Measurements from ENCODE around the gene TPRG1. TPM values are rescaled to one million over a fixed set of nuclear protein-coding genes. Genes with fewer than 3 reads are reported as not detected.

TPRG1 gene
- total and polyA plus RNA-seq, 7 donors: 0.23 to 9.1 (median 3.2) TPM

- no peaks in the 10 kb centered on the region for H3K9me3 ChIP-seq
- no peaks in the 10 kb centered on the region for H3K36me3 ChIP-seq
- WGBS, 2 donors: 77 to 90% methylated on average over 9 of the region's 9 CpGs
- no peak overlapping the region for H3K27ac ChIP-seq
- no peak for TF ChIP-seq EP300 (IDR thresholded peaks at IDR 0.05)
- TF ChIP-seq CTCF (IDR thresholded peaks at IDR 0.05): no peak
- no peak for TF ChIP-seq POLR2A (IDR thresholded peaks at IDR 0.05)
- no peak for TF ChIP-seq POLR2AphosphoS5 (IDR thresholded peaks at IDR 0.05)
- H3K4me1 ChIP-seq: no peaks in the 10 kb centered on the region
- H3K27me3 ChIP-seq: no peaks in the 10 kb centered on the region
- no peak overlapping the region for H3K4me3 ChIP-seq
- DNase-seq: no peak
- intact Hi-C loops (cut with DNase I): no loop called here
These were observed 32.7 kb upstream of the TPRG1 start for GRCh38 chr3:189138901-189139610.

- TF ChIP-seq POLR2A (IDR thresholded peaks at IDR 0.05) (no peak), EP300 (IDR thresholded peaks at IDR 0.05) (no peak), CTCF (IDR thresholded peaks at IDR 0.05) (no peak), POLR2AphosphoS5 (IDR thresholded peaks at IDR 0.05) (no peak)
- no peaks in the 10 kb centered on the region for H3K9me3 ChIP-seq
- H3K27ac ChIP-seq: no peak overlapping the region
These were observed 32.2 kb upstream of the TPRG1 start for GRCh38 chr3:189139611-189139940.

GRCh38 chr3:189142527-189142926 lies 29.2 kb upstream of the TPRG1 start:
- Histone ChIP-seq H3K27ac (no peak overlapping the region), H3K27me3 (no peaks in the 10 kb centered on the region), H3K4me3 (no peak overlapping the region), H3K36me3 (no peaks in the 10 kb centered on the region), H3K4me1 (peaks cover 0 to 3% (median 1%) of the 10 kb centered on the region in 4 donors), H3K9me3 (no peaks in the 10 kb centered on the region)
- DNase-seq: no peak
- TF ChIP-seq EP300 (IDR thresholded peaks at IDR 0.05) (no peak), CTCF (IDR thresholded peaks at IDR 0.05) (no peak), POLR2A (IDR thresholded peaks at IDR 0.05) (no peak), POLR2AphosphoS5 (IDR thresholded peaks at IDR 0.05) (no peak)
- WGBS, 2 donors: 84 to 91% methylated on average over 1 of the region's 1 CpG
- intact Hi-C loops (cut with DNase I): no loop called here

More at GRCh38 chr3:189139611-189139940, 32.2 kb upstream of the TPRG1 start:
- intact Hi-C loops (cut with DNase I): no loop called here
- WGBS, 2 donors: 79 to 87% methylated on average over 6 of the region's 6 CpGs
- DNase-seq: no peak
- no peaks in the 10 kb centered on the region for H3K36me3 ChIP-seq
- no peaks in the 10 kb centered on the region for H3K27me3 ChIP-seq
- H3K4me3 ChIP-seq: no peak overlapping the region
- H3K4me1 ChIP-seq: no peaks in the 10 kb centered on the region

GRCh38 chr3:189143321-189143720 lies 28.4 kb upstream of the TPRG1 start:
- H3K36me3 ChIP-seq: no peaks in the 10 kb centered on the region
- peaks cover 0 to 10% (median 4%) of the 10 kb centered on the region in 4 donors for H3K4me1 ChIP-seq
- intact Hi-C loops (cut with DNase I): no loop called here
- no peak for DNase-seq
- H3K9me3 ChIP-seq: no peaks in the 10 kb centered on the region
- H3K4me3 ChIP-seq: no peak overlapping the region
- no peaks in the 10 kb centered on the region for H3K27me3 ChIP-seq
- 79 to 83% methylated on average over 1 of the region's 1 CpG for WGBS, 2 donors
- H3K27ac ChIP-seq: no peak overlapping the region
- no peak for TF ChIP-seq CTCF (IDR thresholded peaks at IDR 0.05)
- no peak for TF ChIP-seq POLR2A (IDR thresholded peaks at IDR 0.05)
- TF ChIP-seq EP300 (IDR thresholded peaks at IDR 0.05): no peak
- no peak for TF ChIP-seq POLR2AphosphoS5 (IDR thresholded peaks at IDR 0.05)

GRCh38 chr3:189143771-189144170 lies 28.0 kb upstream of the TPRG1 start:
- WGBS, 2 donors: 91 to 94% methylated on average over 3 of the region's 3 CpGs
- Histone ChIP-seq H3K4me1 (peaks cover 0 to 10% (median 4%) of the 10 kb centered on the region in 4 donors), H3K36me3 (no peaks in the 10 kb centered on the region)

More at GRCh38 chr3:189143771-189144170, 28.0 kb upstream of the TPRG1 start:
- Histone ChIP-seq H3K9me3 (no peaks in the 10 kb centered on the region), H3K27me3 (no peaks in the 10 kb centered on the region), H3K27ac (no peak overlapping the region), H3K4me3 (no peak overlapping the region)
- no peak for DNase-seq
- intact Hi-C loops (cut with DNase I): no loop called here
- TF ChIP-seq POLR2A (IDR thresholded peaks at IDR 0.05) (no peak), POLR2AphosphoS5 (IDR thresholded peaks at IDR 0.05) (no peak), EP300 (IDR thresholded peaks at IDR 0.05) (no peak), CTCF (IDR thresholded peaks at IDR 0.05) (no peak)
